Right lobe of liver (tissue), 6 donors: ENCODE data around the gene SUSD1. TPM values are rescaled to one million over a fixed set of nuclear protein-coding genes. Genes with fewer than 3 reads are reported as not detected.

Experiments
- ATAC-seq, 4 donors: fragments of 200-7000 bp; cut with Tn5 transposase; one replicate each; pipeline ENCODE4 v1.9.1; 2020; ENCODE audit warnings: mild to moderate bottlenecking in 4 of 4, moderate library complexity in 4 of 4
- DNase-seq, 3 donors: peaks; one replicate each; pipeline ENCODE4 v3.0.0-alpha.2; 2020
- H3K27ac ChIP-seq, 3 donors: fragments of 200-600 bp; one replicate each; pipeline ENCODE4 v1.8.0; 2022
- H3K27me3 ChIP-seq, 2 donors: fragments of 200-600 bp; one replicate each; pipeline ENCODE4 v1.8.0; 2022
- H3K36me3 ChIP-seq, 4 donors: fragments of 200-600 bp; sonication (generic) in 1 of 4; one replicate each; pipeline versions ENCODE4 v1.5.1 to v1.8.0; 2017 to 2022; ENCODE audit warnings: control low read depth in 1 of 4
- H3K4me1 ChIP-seq, 4 donors: fragments of 200-600 bp; sonication (generic) in 1 of 4; one replicate each; pipeline versions ENCODE4 v1.5.1 to v1.8.0; 2017 to 2022; ENCODE audit warnings: control low read depth in 1 of 4
- H3K4me3 ChIP-seq, 3 donors: fragments of 200-600 bp; one replicate each; pipeline ENCODE4 v1.8.0; 2022
- H3K9me3 ChIP-seq, 4 donors: fragments of 200-600 bp; sonication (generic) in 1 of 4; one replicate each; pipeline versions ENCODE4 v1.5.1 to v1.8.0; 2017 to 2022; ENCODE audit warnings: control low read depth in 1 of 4
- POLR2A ChIP-seq: fragments of 450-650 bp; IDR thresholded peaks from one replicate; pipeline ENCODE4 v1.6.1; 2017; ENCODE audit warnings: antibody characterized with exemption, mild to moderate bottlenecking
- WGBS: methylation state at CpG from one replicate; pipeline ENCODE4 v1.1.6; 2018; ENCODE audit warnings: low coverage, low lambda C conversion rate; ENCODE audit not compliant: insufficient coverage; ENCODE audit errors: missing lambda C conversion rate; 5-methylcytosine and 5-hydroxymethylcytosine counted together
- intact Hi-C, 2 donors: fragments of 100-400 bp; cut with DNase I; formaldehyde crosslinking; loops; one replicate each; pipeline versions ENCODE4 v1.11.2 to v1.14.1; 2022
- total RNA-seq, 6 experiments: library from RNA; depleted of rRNA in 2 of 6; stranded (reverse); fragments of >200 nt in 2 of 6; fragmentation: NEBNext Ultra II Directional in 3 of 6; extraction: Animal tissue kit (Norgen Biotek cat#: 25700) in 3 of 6; gene quantifications; one replicate each; pipeline versions ENCODE4 v1.1.0 to v1.2.4, GENCODE V29; 2016 to 2023
- TF ChIP-seq, protein P1 (sequence below), 4 donors: fragments of 200-600 bp in 3 of 4; fragments of 450-650 bp in 1 of 4; IDR thresholded peaks; one replicate each; pipeline versions ENCODE4 v1.5.1 to v1.8.0; 2016 to 2022; ENCODE audit warnings: antibody characterized with exemption in 4 of 4, mild to moderate bottlenecking in 2 of 4
- donor health status: DM: no; HTN: yes; CAD: no.
- donor health status: DM: no; HTN: no; CAD: no.
- donor health status: DM: no; HTN: no; CAD: no.
- donor health status: DM: no; HTN: yes; CAD: no.
- donor health status: DM: no; HTN: yes; CAD: no.

SUSD1 gene
- total RNA-seq, 6 experiments from 2014 or later = 2.7 to 7.2 (median 3.9) TPM

DNA sequence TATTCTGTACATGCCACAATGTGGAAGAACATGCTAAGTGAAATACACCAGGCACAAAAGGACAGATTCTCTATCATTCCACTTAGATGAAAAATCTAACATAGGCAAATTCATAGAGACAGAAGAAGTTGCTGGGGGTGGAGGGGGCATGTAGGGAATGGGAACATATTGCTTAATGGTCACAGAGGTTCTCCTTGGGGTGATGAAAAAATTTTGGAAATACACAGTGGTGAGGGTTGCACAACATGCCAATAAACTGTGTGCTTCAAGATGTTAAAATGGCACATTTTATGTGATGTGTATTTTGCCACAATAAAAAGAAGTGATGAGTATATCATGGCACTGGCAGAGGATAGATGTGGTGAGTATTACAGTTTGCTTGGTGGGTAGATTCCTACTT is 111.9 kb downstream of the SUSD1 start:
- Histone ChIP-seq H3K27ac (no peak overlapping the region), H3K4me1 (peaks cover 3 to 49% (median 20%) of the 10 kb centered on the region in 4 donors), H3K4me3 (no peak overlapping the region), H3K27me3 (no peaks in the 10 kb centered on the region), H3K36me3 (no peaks in the 10 kb centered on the region), H3K9me3 (no peaks in the 10 kb centered on the region)
- DNase-seq (no peak), ATAC-seq (no peak)
- no peak for TF ChIP-seq POLR2A
- TF ChIP-seq, protein P1, sequence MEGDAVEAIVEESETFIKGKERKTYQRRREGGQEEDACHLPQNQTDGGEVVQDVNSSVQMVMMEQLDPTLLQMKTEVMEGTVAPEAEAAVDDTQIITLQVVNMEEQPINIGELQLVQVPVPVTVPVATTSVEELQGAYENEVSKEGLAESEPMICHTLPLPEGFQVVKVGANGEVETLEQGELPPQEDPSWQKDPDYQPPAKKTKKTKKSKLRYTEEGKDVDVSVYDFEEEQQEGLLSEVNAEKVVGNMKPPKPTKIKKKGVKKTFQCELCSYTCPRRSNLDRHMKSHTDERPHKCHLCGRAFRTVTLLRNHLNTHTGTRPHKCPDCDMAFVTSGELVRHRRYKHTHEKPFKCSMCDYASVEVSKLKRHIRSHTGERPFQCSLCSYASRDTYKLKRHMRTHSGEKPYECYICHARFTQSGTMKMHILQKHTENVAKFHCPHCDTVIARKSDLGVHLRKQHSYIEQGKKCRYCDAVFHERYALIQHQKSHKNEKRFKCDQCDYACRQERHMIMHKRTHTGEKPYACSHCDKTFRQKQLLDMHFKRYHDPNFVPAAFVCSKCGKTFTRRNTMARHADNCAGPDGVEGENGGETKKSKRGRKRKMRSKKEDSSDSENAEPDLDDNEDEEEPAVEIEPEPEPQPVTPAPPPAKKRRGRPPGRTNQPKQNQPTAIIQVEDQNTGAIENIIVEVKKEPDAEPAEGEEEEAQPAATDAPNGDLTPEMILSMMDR (IDR thresholded peaks at IDR 0.05) = no peak
- intact Hi-C loops = no loop called here

- TF ChIP-seq, protein P1 (IDR thresholded peaks at IDR 0.05) = no peak
- no peak for TF ChIP-seq POLR2A
- intact Hi-C loops = no loop called here
- no peaks in the 10 kb centered on the region for H3K27me3 ChIP-seq
- ATAC-seq (peak; percentile 14 to 48 (median 30)), DNase-seq (peak in 1 of 3 donors; percentile 67)
- no peak overlapping the region for H3K4me3 ChIP-seq
- peaks cover 3 to 44% (median 21%) of the 10 kb centered on the region in 4 donors for H3K4me1 ChIP-seq
- H3K9me3 ChIP-seq = no peaks in the 10 kb centered on the region
- peak overlapping the region; percentile 51 to 84 (median 73) for H3K27ac ChIP-seq
- H3K36me3 ChIP-seq = no peaks in the 10 kb centered on the region
- WGBS = 16% methylated on average over 3 of the region's 3 CpGs
These were observed 113.9 kb downstream of the SUSD1 start for GRCh38 chr9:112061152-112061740.

- intact Hi-C loops = no loop called here
- ATAC-seq (no peak), DNase-seq (no peak)
- Histone ChIP-seq H3K27ac (peak overlapping the region; percentile 51 to 84 (median 73)), H3K4me3 (no peak overlapping the region), H3K4me1 (peaks cover 3 to 39% (median 16%) of the 10 kb centered on the region in 4 donors), H3K36me3 (no peaks in the 10 kb centered on the region), H3K27me3 (no peaks in the 10 kb centered on the region), H3K9me3 (no peaks in the 10 kb centered on the region)
- 33% methylated on average over 3 of the region's 3 CpGs for WGBS
- TF ChIP-seq, protein P1 (IDR thresholded peaks at IDR 0.05) = no peak
- TF ChIP-seq POLR2A = no peak
These were observed 115.2 kb downstream of the SUSD1 start for GRCh38 chr9:112059966-112060320.

DNA sequence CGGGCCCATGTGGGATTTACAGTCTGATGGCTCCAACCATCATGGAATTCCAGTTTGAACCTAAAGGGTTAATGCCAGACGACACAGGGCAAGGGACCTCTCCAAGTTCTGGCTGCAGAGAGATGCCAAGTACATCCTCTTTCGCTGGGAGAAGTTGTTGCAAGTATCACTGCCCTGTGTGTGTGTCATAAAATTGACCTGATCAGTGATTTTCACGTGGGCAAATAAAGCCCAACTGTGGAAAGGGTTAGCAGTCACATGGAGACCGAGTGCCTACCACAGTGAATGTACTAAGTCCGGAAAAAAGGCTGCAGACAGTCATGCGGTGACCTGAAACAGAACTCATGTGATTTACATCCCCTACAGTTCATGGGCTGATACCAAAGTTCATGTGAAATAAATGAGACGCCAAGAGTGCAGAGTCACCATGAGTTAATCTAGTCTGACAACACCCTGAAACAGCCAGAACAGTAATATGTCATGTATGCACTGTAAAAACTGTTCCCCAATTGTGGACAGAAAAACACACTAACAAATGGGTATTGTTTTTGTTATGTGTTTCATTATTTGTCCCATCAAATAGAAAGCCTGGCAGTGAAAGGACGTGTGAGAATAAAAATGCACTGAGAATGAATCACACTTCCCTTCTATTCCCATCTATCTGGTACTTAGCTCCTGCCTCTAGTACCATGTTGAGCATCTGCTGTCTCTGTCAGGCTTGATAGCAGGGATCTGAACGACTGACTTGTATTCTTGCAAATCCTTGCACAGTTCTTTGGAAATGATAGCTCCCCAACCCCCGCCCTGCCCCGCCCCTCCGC is 115.7 kb downstream of the SUSD1 start:
- ATAC-seq (peak; percentile 75 to 94 (median 84)), DNase-seq (peak; percentile 47 to 80 (median 63))
- 32% methylated on average over 13 of the region's 13 CpGs for WGBS
- no peaks in the 10 kb centered on the region for H3K27me3 ChIP-seq
- peaks cover 3 to 37% (median 14%) of the 10 kb centered on the region in 4 donors for H3K4me1 ChIP-seq
- H3K9me3 ChIP-seq = no peaks in the 10 kb centered on the region
- intact Hi-C loops = no loop called here
- H3K36me3 ChIP-seq = no peaks in the 10 kb centered on the region
- peak overlapping the region; percentile 51 to 84 (median 73) for H3K27ac ChIP-seq
- H3K4me3 ChIP-seq = no peak overlapping the region
- peak; percentile 27 for TF ChIP-seq POLR2A
- TF ChIP-seq, protein P1 (IDR thresholded peaks at IDR 0.05) = no peak
